GM10266 (cell line): ENCODE results near the gene MAN1A2.
"Not testable (repeated sequence)": the region's sequence is repeated elsewhere in the genome, so short reads cannot be mapped to it uniquely, and the experiment has no call there.

Experiments
- DNase-seq: peaks from one replicate; pipeline ENCODE4 v3.0.0; 2012; ENCODE audit errors: extremely low spot score
- CTCF ChIP-seq: IDR thresholded peaks from 2 replicates; pipeline ENCODE4 v1.5.1; 2012; ENCODE audit warnings: mild to moderate bottlenecking, low read depth; ENCODE audit not compliant: control insufficient read depth, insufficient read depth; ENCODE audit errors: missing control alignments

The MAN1A2 gene

GRCh38 chr1:117367046-117368025, at the start of gene MAN1A2:
Gene MAN1A2, plus strand, starts transcription at chr1:117367449. Its CDS starts 735 bp downstream, at chr1:117368184.
- no peak for TF ChIP-seq CTCF
- DNase-seq = peak; percentile 87

- no peak for TF ChIP-seq CTCF
Measured at GRCh38 chr1:117318011-117318410, 49.2 kb upstream of the MAN1A2 start.

GRCh38 chr1:117318426-117318825, 48.8 kb upstream of the MAN1A2 start:
- no peak for DNase-seq
- TF ChIP-seq CTCF = no peak

More at GRCh38 chr1:117318011-117318410, 49.2 kb upstream of the MAN1A2 start:
- no peak for DNase-seq

GRCh38 chr1:117320515-117320914, 46.7 kb upstream of the MAN1A2 start:
- DNase-seq = no peak
- no peak for TF ChIP-seq CTCF

- TF ChIP-seq CTCF = no peak
- no peak for DNase-seq
Measured at GRCh38 chr1:117321680-117322609, 45.3 kb upstream of the MAN1A2 start.

GRCh38 chr1:117324357-117324756, 42.9 kb upstream of the MAN1A2 start:
- DNase-seq = no peak
- no peak for TF ChIP-seq CTCF

- DNase-seq = not testable (repeated sequence)
Measured at GRCh38 chr1:117326035-117326434, 41.2 kb upstream of the MAN1A2 start.
